NOMO-1 (cell line): ENCODE data around the gene WDR20.
"Not testable (repeated sequence)": the region's sequence is repeated elsewhere in the genome, so short reads cannot be mapped to it uniquely, and the experiment has no call there.

ENCODE experiments used
- DNase-seq, 2 experiments: peaks; one replicate each; lab custom pipeline; 2025; ENCODE audit not compliant: unreplicated experiment in 2 of 2; lab: John Stamatoyannopoulos, UW

Gene WDR20

DNA sequence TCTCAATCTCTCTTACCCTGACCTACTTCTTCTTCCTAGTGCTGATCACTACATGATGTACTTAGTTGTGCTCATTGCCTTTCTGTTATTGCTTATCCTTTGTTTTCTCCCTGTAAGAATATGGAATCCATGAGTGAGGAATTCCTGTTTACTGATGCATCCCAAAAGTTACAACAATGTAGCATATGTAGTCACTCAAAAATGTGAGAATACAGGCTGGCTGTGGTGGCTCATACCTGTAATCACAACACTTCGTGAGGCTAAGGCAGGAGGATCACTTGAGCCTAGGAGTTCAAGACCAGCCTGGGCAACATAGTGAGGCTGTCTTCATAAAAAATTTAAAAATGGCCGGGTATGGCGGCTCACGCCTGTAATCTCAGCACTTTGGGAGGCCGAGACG is 8.0 kb upstream of the WDR20 start:
- DNase-seq, result no peak

DNA sequence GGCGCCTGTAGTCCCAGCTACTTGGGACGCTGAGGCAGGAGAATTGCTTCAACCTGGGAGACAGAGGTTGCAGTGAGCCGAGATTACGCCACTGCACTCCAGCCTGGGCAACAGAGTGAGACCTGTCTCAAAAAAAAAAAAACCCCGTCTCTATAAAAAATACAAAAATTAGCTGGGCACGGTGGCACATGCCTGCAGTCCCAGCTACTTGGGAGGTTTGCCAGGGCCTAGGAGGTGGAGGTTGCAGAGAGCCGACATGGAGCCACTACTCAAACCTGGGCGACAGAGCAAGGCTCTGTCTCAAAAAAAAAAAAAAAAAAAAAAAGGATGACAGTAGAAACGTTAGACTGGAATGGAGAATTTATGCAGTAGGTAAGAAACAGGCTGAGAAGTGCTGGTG is 5.7 kb upstream of the WDR20 start:
- DNase-seq, result not testable (repeated sequence)

DNA sequence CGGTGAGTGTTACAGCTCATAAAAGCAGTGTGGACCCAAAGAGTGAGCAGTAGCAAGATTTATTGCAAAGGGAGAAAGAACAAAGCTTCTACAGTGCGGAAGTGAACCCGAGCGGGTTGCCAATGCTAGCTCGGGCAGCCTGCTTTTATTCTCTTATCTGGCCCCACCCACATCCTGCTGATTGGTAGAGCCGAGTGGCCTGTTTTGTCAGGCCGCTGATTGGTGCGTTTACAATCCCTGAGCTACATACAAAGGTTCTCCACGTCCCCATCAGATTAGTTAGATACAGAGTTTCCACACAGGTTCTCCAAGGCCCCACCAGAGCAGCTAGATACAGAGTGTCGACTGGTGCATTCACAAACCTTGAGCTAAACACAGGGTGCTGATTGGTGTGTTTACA is 5.0 kb upstream of the WDR20 start:
- not testable (repeated sequence) for DNase-seq

DNA sequence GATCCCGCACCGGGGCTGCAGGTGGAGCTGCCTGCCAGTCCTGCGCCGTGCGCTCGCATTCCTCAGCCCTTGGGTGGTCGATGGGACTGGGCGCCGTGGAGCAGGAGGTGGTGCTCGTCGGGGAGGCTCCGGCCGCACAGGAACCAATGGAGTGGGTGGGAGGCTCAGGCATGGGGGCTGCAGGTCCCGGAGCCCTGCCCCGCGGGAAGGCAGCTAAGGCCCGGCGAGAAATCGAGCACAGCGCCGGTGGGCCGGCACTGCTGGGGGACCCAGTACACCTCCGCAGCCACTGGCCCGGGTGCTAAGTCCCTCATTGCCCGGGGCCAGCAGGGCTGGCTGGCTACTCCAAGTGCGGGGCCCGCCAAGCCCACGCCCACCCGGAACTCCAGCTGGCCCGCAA is 4.2 kb upstream of the WDR20 start:
- not testable (repeated sequence) for DNase-seq

DNA sequence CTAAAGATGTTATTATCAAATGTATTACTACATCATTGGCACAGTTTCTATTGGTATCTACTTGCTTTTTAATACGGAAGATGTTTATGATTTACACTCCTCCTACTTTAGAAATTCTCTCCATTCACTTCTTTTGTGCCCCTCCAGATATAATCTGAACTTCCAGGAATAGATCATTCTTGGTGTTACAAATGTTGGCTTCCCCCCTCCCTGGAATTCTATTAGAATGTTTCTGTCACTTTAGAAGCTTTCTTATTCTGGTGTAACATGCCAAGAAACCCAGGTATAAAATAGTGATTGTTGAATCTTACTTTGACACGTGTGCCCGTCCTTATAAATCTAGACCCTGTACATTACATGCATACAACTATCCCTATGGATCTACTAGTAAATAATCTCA is 1.2 kb upstream of the WDR20 start:
- DNase-seq, result no peak

DNA sequence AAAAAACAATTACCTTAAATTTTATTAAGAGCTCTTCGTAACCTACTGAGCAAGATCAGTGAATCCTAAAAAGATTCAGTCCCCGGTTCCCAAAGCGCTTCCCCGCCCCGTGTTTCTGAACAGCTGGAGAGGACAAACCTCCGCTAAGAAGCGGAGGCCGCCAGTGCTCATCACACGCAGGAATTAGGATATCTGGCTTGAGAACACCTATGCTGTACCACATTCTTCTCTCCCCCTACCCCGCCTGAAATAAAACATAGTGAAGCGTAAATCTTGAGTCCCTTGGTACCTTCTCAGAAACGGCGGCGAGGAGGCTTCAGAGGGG is 774 bp upstream of the WDR20 start:
- DNase-seq, result peak in 1 of 2 experiments; percentile 30

DNA sequence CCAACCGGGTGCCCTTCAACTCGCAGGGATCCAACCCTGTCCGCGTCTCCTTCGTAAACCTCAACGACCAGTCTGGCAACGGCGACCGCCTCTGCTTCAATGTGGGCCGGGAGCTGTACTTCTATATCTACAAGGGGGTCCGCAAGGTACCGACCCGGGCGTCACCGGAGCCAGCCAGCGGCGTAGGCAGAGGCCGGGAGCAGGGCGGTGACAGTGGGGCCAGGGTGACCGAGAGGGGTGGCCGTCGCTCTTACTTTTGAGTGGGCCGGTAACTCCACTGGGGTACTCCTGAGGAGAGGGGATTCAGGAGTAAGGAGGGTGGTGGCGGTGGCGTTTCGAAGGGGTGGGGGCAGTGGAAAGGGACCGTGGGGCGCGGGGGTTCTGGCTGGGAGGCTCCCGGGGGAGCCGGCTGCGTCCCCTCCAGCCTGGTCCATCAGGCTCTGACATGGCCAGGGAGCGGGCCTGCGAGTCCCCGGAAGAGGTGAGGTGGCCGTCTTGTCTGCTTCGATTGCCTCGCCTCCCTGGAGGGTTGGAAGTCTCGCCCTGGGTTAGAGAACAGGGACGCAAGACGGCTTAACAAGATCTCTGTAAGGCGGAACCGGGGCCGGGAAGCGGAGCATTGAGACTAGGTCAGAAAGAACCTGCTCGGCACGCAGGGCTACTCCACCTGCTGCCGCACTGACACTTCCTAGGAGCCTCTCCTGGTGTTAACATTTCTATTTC is 491 bp downstream of the WDR20 start:
- peak; percentile 1 to 29 for DNase-seq

DNA sequence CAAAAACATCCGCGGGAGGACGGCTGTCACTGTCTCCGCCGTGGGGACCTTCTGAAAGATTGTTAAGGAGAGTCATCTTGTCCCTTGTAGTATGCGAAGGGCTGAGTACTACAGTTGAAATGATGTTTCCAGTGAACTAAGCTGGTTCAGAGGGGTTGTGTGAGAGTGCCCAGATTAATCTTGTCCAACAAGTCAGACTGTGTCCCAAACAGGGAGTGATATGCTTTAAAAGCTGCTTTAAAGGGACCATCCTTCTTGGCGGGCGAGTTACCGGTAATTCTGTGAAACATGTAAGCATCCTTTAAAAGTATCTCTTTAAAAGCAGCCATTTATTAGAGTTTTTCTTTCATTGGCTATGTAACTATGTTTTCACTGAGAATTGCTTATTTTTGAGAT is 1.1 kb downstream of the WDR20 start:
- DNase-seq, result no peak

DNA sequence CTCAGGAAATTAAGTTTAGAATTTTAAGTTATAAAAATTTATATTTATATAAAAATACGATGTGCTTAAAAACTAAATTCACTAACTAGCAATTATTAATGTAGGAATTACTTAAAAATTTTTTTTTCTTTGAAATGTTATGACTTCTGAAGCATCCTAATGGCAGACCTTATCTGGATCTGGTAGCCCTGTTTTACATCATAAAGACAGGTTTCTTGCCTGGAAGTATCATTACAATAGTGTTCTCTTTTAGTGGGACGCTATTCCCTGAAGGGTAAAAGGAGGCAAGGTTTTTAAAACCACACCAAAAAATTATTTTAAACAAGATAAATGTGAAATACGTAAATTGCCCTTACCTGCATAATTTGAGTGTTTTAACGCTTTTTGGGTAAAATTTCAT is 2.1 kb downstream of the WDR20 start:
- no peak for DNase-seq

DNA sequence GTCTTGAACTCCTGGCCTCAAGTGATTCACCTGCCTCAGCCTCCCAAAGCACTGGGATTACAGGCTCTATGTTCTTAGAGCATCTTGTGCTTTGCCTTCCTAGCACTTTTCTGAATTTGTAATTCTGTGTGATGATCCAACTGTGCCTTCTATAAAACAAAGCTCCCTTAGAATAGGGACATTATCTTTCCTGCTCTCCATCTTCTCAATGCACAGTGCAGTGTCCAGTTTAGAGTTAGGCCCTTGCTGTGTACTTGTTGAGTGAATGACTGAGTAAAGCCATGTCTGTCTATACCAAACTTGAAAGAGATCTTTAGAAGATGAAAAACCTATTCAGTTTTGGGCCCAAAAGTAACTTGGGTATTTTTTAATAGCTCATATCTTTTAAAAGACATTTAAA is 5.2 kb downstream of the WDR20 start:
- no peak for DNase-seq

DNA sequence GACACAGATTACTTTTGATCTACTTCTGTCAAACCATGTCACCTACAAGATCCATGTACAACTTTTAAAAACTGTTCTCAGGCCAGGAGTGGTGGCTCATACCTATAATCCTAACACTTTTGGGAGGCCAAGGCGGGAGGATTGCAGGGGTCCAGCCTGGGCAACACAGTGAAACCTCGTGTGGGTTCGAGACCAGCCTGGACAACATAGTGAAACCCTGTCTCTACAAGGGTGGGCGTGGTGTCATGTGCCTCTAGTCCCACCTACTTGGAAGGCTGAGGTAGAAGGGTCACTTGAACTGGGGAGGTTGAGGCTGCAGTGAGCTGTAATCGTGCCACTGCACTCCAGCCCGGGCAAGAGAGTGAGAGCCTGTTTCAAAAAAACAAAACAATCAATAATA is 5.7 kb downstream of the WDR20 start:
- DNase-seq, result no peak

DNA sequence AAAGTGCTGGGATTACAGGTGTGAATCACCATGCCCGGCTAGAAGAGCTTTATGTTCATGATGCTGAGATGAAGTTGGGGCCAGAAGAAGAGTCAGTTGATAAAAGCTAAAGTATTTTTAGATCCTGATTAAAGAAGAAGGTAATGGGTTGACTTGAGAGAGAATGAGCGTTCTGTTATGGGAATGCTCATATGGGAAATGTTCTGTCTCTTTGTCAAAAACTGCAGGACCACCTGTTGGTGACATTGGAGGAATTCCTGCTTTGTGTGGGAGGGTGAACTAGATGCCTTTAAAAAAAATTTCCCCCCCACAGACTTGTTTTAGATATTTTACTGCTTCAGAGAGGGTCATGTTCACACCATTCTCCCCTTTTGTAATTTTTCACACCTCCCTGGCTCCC is 6.7 kb downstream of the WDR20 start:
- no peak for DNase-seq

DNA sequence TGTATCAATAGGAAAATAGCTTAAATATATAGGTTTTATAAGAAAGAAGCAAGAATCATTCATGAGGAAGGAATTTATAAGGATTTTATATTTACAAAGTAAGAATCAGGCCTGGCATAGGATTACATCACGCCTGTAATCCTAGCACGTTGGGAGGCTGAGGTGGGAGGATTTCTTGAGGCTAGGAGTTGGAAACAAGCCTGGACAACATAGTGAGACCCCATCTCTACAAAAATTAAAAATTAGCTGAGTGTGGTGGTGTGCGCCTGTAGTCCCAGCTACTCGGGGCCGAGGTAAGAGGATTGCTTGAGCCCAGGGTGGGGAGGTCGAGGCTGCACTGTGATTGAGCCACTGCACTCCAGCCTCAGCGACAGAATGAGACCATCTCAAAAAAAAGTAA is 10.4 kb downstream of the WDR20 start:
- DNase-seq, result no peak

DNA sequence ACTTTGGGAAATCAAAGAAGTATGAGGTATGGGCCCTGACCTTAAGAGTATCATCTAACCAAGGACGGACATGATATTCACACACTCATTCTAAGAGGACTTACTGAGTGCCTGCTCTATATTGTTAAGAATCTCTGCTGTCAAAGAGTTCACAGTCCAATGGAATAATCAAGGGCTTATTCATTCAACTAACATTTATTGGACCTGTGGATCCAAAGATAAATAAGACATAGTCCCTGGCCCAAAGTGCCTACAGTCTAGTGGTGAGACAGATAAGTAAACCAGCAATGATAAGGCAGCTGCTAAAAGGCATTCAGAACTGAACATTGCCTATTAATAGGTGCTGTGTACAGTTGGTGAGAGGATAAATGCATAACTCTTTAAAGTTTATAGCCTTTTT is 11.0 kb downstream of the WDR20 start:
- no peak for DNase-seq

DNA sequence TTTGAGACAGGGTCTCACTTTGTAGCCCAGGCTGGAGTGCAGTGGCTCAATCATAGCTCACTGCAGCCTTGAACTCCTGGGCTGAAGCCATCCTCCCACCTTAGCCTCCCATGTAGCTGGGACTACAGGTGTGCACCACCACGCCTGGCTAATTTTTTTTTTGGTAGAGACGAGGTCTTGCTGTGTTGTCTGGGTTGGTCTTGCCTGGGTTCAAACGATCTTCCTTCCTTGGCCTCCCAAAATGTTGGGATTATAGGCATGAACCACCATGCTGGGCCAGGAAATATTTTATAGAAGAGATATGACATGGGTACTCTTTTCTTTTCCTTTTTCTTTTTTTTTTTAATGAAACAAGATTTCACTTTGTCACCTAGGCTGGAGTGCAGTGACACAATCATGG is 11.7 kb downstream of the WDR20 start:
- not testable (repeated sequence) for DNase-seq

DNA sequence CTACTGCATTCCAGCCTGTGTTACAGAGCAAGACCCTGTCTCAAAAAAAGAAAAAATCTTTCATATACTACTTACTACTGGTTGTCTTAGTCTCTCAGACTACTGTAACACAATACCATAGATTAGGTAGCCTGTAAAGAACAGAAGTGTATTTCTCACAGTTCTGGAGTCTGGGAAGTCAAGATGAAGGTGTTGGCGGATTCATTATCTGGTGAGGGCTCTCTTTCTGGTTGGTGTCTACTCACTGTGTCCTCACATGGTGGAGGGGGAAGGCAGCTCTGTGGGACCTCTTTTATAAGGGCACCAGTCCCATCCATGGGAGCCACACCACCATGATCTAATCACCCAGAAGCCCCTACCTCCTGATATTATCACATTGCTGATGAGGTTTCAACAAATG is 14.4 kb downstream of the WDR20 start:
- DNase-seq, result no peak

DNA sequence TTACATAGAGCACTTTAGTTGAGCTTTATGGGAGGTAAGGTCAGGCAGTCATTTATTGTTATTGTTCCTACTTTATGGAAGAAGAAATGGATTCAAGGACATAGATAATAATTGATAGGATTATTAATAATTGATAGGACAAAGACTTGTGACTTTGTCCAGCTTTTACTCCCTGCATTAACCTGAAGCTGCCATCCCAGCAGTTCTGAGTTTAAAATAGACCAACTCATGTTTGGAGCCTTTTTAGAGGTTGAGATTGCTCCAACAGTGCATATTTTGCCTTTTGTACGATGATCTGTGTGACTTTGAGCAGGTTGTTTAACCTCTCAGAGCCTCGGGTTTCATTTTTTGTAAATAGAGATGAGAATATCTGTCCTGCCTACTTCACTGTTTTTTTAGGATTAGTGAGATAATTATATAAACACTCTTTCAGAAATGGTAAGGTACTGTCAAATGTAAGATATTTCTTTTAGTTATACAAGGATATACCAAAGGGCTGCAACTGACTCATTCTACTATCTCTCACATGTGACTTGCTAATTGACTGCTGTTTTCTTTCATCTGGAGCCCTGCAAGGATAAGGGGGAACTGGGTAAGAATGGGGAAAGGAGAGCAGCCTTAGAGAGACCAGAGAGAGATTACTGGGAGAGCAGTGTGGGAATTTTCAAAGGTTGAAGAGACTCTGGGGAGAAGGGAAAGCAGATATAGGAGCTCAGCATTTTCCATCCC is 15.3 kb downstream of the WDR20 start:
- DNase-seq, result no peak

DNA sequence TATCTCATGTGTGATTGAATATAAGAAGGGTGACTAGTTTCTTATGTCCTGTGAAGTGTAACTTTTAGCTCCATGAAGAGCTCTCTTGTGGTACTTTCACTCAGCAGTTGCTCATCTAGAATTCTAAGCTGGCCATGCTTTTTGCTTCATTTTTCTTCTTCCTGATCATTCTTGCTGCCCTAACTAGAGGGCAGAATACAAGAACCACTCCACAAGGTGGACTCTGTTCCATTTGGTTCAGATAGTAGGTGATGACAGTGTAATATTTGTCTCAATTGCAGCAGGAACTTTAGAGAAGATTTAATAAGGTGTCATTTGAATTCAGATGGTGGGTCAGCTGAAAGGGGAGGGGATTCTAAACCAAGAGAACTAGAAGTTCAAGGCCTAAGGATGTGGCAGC is 17.6 kb downstream of the WDR20 start:
- DNase-seq, result no peak

DNA sequence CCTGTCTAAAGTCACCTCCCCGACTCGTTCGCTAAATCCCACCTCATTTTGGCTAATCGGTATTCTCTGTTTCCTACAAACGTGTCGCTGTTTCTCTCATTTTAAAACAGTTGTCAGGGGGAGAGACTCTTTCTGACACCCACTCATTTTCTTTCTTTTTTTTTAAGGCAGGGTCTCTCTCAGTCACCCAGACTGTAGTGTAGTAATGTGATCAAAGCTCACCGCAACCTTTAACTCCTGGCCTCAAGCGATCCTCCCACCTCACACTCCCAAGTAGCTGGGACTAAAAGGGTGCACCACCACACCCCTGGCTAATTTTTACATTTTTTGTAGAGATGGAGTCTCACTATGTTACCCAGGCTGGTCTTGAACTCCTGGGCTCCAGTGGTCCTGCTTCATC is 19.1 kb downstream of the WDR20 start:
- no peak for DNase-seq

DNA sequence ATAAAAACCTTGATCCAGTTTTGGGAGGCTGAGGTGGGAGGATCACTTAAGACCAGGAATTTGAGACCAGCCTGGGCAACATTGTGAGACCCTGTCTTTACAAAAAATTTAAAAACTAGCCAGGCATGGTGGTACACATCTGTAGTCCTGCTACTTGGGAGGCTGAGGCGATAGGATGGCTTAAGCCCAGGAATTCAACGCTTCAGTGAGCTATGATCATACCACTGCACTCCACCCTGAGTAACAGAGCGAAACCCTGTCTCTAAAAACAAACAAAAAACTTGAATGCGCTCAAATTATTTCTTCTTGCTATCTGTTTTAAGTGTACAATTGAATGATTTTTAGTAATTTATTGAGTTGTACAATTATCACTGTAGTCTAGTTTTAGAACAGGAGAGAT is 20.1 kb downstream of the WDR20 start:
- no peak for DNase-seq

DNA sequence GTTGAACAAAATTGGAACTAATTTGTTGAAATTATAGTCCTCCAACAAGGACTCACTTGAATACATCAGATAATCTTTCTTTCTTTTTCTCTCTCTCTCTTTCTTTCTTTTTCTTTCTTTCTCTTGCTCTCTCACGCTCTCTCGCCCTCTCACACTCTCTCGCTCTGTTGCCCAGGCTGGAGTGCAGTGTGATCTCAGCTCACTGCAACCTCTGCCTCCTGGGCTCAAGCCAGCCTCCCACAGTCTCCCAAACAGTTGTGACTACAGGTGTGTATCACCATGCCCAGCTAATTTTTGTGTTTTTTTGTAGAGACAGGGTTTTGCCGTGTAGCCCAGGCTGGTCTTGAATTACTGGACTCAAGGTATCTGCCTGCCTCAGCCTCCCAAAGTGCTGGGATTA is 22.8 kb downstream of the WDR20 start:
- no peak for DNase-seq

DNA sequence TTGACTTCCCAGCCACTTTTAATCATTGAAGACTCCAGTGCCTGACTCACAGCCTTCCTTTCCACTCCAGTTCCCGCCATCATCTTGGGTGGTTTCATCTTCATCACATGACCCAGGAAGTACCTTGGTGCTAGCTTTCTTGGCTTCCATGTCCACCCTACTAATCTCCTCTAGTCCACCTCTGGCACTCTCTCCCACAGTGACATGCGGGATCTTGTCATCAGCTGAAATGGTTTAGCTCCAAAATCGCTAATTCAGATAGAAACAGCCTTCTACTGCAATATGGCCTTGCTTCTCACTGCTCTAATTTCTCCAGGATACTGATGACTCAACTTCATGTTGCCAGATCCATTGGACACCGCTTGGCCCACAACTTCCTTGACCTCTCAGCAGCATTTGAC is 24.5 kb downstream of the WDR20 start:
- DNase-seq, result peak in 1 of 2 experiments; percentile 1

DNA sequence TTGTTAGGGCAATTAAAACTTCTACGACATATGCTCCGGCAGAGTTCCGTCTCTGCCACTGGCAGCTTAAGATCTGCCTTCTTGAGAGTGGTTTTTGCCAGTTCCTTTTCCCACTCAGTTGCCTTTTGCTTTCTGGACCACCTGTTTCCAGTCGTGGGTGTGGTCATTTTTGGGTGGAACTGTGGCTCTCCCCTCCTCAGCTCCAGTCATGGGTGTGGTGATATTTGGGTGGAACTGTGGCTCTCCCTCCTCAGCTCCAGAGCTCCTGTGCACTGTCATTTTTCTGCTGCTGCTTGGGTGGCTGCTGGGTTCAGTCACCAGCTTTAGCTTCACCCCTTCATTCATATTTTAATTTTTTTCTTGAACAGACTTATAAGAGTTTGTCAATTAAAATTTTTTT is 25.3 kb downstream of the WDR20 start:
- DNase-seq, result no peak
